ENCODE measurements around the gene IRX4.

IRX4 gene

GRCh38 chr5:1921711-1922110 is 39.0 kb upstream of the IRX4 start:
- Histone ChIP-seq H3K9me3 (ENCODE audit: control insufficient read depth, low read depth, low read length) (no peaks in the 10 kb centered on the region), H3K4me1 (ENCODE audit: control insufficient read depth, low read depth, low read length) (no peaks in the 10 kb centered on the region), H3K27me3 (ENCODE audit: control insufficient read depth, insufficient read depth, low read length) (peaks cover 4% of the 10 kb centered on the region), H3K27ac (ENCODE audit: low read length) (no peak overlapping the region), H3K4me3 (ENCODE audit: low read length) (no peak overlapping the region), H3K36me3 (ENCODE audit: control insufficient read depth, low read depth, low read length) (no peaks in the 10 kb centered on the region), H3K9ac (ENCODE audit: low read length) (no peak overlapping the region)

GRCh38 chr5:1919750-1920149 is 37.0 kb upstream of the IRX4 start:
- Histone ChIP-seq H3K4me1 (ENCODE audit: control insufficient read depth, low read depth, low read length) (no peaks in the 10 kb centered on the region), H3K36me3 (ENCODE audit: control insufficient read depth, low read depth, low read length) (no peaks in the 10 kb centered on the region), H3K27ac (ENCODE audit: low read length) (no peak overlapping the region), H3K9me3 (ENCODE audit: control insufficient read depth, low read depth, low read length) (no peaks in the 10 kb centered on the region), H3K4me3 (ENCODE audit: low read length) (no peak overlapping the region), H3K9ac (ENCODE audit: low read length) (no peak overlapping the region), H3K27me3 (ENCODE audit: control insufficient read depth, insufficient read depth, low read length) (peaks cover 4% of the 10 kb centered on the region)

- no peak overlapping the region for H3K27ac ChIP-seq (ENCODE audit: low read length)
- H3K36me3 ChIP-seq (ENCODE audit: control insufficient read depth, low read depth, low read length), result no peaks in the 10 kb centered on the region
- H3K9me3 ChIP-seq (ENCODE audit: control insufficient read depth, low read depth, low read length), result no peaks in the 10 kb centered on the region
- H3K9ac ChIP-seq (ENCODE audit: low read length), result no peak overlapping the region
- peaks cover 4% of the 10 kb centered on the region for H3K27me3 ChIP-seq (ENCODE audit: control insufficient read depth, insufficient read depth, low read length)
- no peaks in the 10 kb centered on the region for H3K4me1 ChIP-seq (ENCODE audit: control insufficient read depth, low read depth, low read length)
- H3K4me3 ChIP-seq (ENCODE audit: low read length), result no peak overlapping the region
These were observed 36.5 kb upstream of the IRX4 start for GRCh38 chr5:1919209-1919566.

GRCh38 chr5:1918488-1919208 is 35.9 kb upstream of the IRX4 start:
- Histone ChIP-seq H3K9me3 (ENCODE audit: control insufficient read depth, low read depth, low read length) (no peaks in the 10 kb centered on the region), H3K9ac (ENCODE audit: low read length) (no peak overlapping the region), H3K27me3 (ENCODE audit: control insufficient read depth, insufficient read depth, low read length) (no peaks in the 10 kb centered on the region), H3K4me3 (ENCODE audit: low read length) (no peak overlapping the region), H3K36me3 (ENCODE audit: control insufficient read depth, low read depth, low read length) (no peaks in the 10 kb centered on the region), H3K27ac (ENCODE audit: low read length) (no peak overlapping the region), H3K4me1 (ENCODE audit: control insufficient read depth, low read depth, low read length) (no peaks in the 10 kb centered on the region)

- Histone ChIP-seq H3K4me3 (ENCODE audit: low read length) (no peak overlapping the region), H3K4me1 (ENCODE audit: control insufficient read depth, low read depth, low read length) (no peaks in the 10 kb centered on the region), H3K36me3 (ENCODE audit: control insufficient read depth, low read depth, low read length) (no peaks in the 10 kb centered on the region), H3K9me3 (ENCODE audit: control insufficient read depth, low read depth, low read length) (no peaks in the 10 kb centered on the region), H3K9ac (ENCODE audit: low read length) (no peak overlapping the region), H3K27me3 (ENCODE audit: control insufficient read depth, insufficient read depth, low read length) (no peaks in the 10 kb centered on the region), H3K27ac (ENCODE audit: low read length) (no peak overlapping the region)
These were observed 35.2 kb upstream of the IRX4 start for GRCh38 chr5:1917830-1918487.

- H3K27ac ChIP-seq (ENCODE audit: low read length), result no peak overlapping the region
- no peaks in the 10 kb centered on the region for H3K4me1 ChIP-seq (ENCODE audit: control insufficient read depth, low read depth, low read length)
- H3K9ac ChIP-seq (ENCODE audit: low read length), result no peak overlapping the region
- no peaks in the 10 kb centered on the region for H3K36me3 ChIP-seq (ENCODE audit: control insufficient read depth, low read depth, low read length)
- H3K27me3 ChIP-seq (ENCODE audit: control insufficient read depth, insufficient read depth, low read length), result no peaks in the 10 kb centered on the region
- H3K9me3 ChIP-seq (ENCODE audit: control insufficient read depth, low read depth, low read length), result no peaks in the 10 kb centered on the region
- H3K4me3 ChIP-seq (ENCODE audit: low read length), result no peak overlapping the region
These were observed 33.6 kb upstream of the IRX4 start for GRCh38 chr5:1916041-1917001.

- Histone ChIP-seq H3K9ac (ENCODE audit: low read length) (no peak overlapping the region), H3K9me3 (ENCODE audit: control insufficient read depth, low read depth, low read length) (no peaks in the 10 kb centered on the region), H3K27me3 (ENCODE audit: control insufficient read depth, insufficient read depth, low read length) (no peaks in the 10 kb centered on the region), H3K36me3 (ENCODE audit: control insufficient read depth, low read depth, low read length) (no peaks in the 10 kb centered on the region), H3K4me1 (ENCODE audit: control insufficient read depth, low read depth, low read length) (no peaks in the 10 kb centered on the region), H3K27ac (ENCODE audit: low read length) (no peak overlapping the region), H3K4me3 (ENCODE audit: low read length) (no peak overlapping the region)
These were observed 32.6 kb upstream of the IRX4 start for GRCh38 chr5:1915316-1915715.

- no peak overlapping the region for H3K9ac ChIP-seq (ENCODE audit: low read length)
- H3K4me1 ChIP-seq (ENCODE audit: control insufficient read depth, low read depth, low read length), result no peaks in the 10 kb centered on the region
- H3K27me3 ChIP-seq (ENCODE audit: control insufficient read depth, insufficient read depth, low read length), result no peaks in the 10 kb centered on the region
These were observed 31.7 kb upstream of the IRX4 start for GRCh38 chr5:1914471-1914870.

GRCh38 chr5:1913578-1913977 is 30.9 kb upstream of the IRX4 start:
- Histone ChIP-seq H3K27me3 (ENCODE audit: control insufficient read depth, insufficient read depth, low read length) (no peaks in the 10 kb centered on the region), H3K4me3 (ENCODE audit: low read length) (no peak overlapping the region), H3K4me1 (ENCODE audit: control insufficient read depth, low read depth, low read length) (no peaks in the 10 kb centered on the region)

More at GRCh38 chr5:1914471-1914870, 31.7 kb upstream of the IRX4 start:
- Histone ChIP-seq H3K4me3 (ENCODE audit: low read length) (no peak overlapping the region), H3K27ac (ENCODE audit: low read length) (no peak overlapping the region), H3K9me3 (ENCODE audit: control insufficient read depth, low read depth, low read length) (no peaks in the 10 kb centered on the region), H3K36me3 (ENCODE audit: control insufficient read depth, low read depth, low read length) (no peaks in the 10 kb centered on the region)

GRCh38 chr5:1912951-1913565 is 30.3 kb upstream of the IRX4 start:
- H3K27ac ChIP-seq (ENCODE audit: low read length), result no peak overlapping the region
- H3K4me1 ChIP-seq (ENCODE audit: control insufficient read depth, low read depth, low read length), result no peaks in the 10 kb centered on the region
- H3K27me3 ChIP-seq (ENCODE audit: control insufficient read depth, insufficient read depth, low read length), result no peaks in the 10 kb centered on the region
- H3K9ac ChIP-seq (ENCODE audit: low read length), result no peak overlapping the region
- no peaks in the 10 kb centered on the region for H3K9me3 ChIP-seq (ENCODE audit: control insufficient read depth, low read depth, low read length)
- no peak overlapping the region for H3K4me3 ChIP-seq (ENCODE audit: low read length)
- no peaks in the 10 kb centered on the region for H3K36me3 ChIP-seq (ENCODE audit: control insufficient read depth, low read depth, low read length)

More at GRCh38 chr5:1913578-1913977, 30.9 kb upstream of the IRX4 start:
- no peaks in the 10 kb centered on the region for H3K9me3 ChIP-seq (ENCODE audit: control insufficient read depth, low read depth, low read length)
- H3K36me3 ChIP-seq (ENCODE audit: control insufficient read depth, low read depth, low read length), result no peaks in the 10 kb centered on the region
- no peak overlapping the region for H3K27ac ChIP-seq (ENCODE audit: low read length)
- H3K9ac ChIP-seq (ENCODE audit: low read length), result no peak overlapping the region

- no peaks in the 10 kb centered on the region for H3K36me3 ChIP-seq (ENCODE audit: control insufficient read depth, low read depth, low read length)
- H3K27me3 ChIP-seq (ENCODE audit: control insufficient read depth, insufficient read depth, low read length), result no peaks in the 10 kb centered on the region
- H3K9ac ChIP-seq (ENCODE audit: low read length), result no peak overlapping the region
- H3K4me1 ChIP-seq (ENCODE audit: control insufficient read depth, low read depth, low read length), result no peaks in the 10 kb centered on the region
- H3K9me3 ChIP-seq (ENCODE audit: control insufficient read depth, low read depth, low read length), result no peaks in the 10 kb centered on the region
- no peak overlapping the region for H3K4me3 ChIP-seq (ENCODE audit: low read length)
- H3K27ac ChIP-seq (ENCODE audit: low read length), result no peak overlapping the region
These were observed 29.1 kb upstream of the IRX4 start for GRCh38 chr5:1911773-1912235.
